D721Med (cell line): ENCODE data around the gene FAM83B.
"Not testable (repeated sequence)": the region's sequence is repeated elsewhere in the genome, so short reads cannot be mapped to it uniquely, and the experiment has no call there.

ENCODE experiments used
- DNase-seq: peaks from one replicate; pipeline ENCODE4 v3.0.0; 2011; ENCODE audit warnings: low spot score; ENCODE audit not compliant: insufficient read length
- FAIRE-seq: peaks from 2 replicates; lab custom pipeline; 2011; peaks lifted over from hg19 to GRCh38; lab: Jason Lieb, UNC
- TF ChIP-seq, protein P1 (sequence below): IDR thresholded peaks from 2 replicates; pipeline ENCODE4 v1.5.1; 2012; ENCODE audit warnings: mild to moderate bottlenecking, control low read depth; ENCODE audit not compliant: insufficient read depth; ENCODE audit errors: missing control alignments

The FAM83B gene

DNA sequence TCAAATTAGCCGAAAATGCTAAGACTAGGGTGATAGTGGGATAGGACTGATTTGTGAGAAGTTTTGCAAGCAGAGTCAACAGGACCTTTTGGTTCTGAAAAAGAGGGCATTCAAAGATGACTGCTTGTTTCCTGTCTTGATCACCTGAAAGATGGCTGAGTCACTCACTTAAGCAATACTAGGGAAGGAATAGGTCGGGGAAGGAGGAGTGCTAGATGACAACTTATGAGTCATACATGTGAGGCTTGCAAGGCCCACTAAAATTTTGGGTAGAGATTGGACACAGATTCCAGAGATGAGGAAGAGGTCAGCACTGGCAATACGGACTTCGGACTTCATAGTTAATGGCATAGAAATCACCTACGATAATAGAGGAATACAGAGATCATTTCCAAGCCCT, 89.2 kb downstream of the FAM83B start:
- TF ChIP-seq, protein P1, sequence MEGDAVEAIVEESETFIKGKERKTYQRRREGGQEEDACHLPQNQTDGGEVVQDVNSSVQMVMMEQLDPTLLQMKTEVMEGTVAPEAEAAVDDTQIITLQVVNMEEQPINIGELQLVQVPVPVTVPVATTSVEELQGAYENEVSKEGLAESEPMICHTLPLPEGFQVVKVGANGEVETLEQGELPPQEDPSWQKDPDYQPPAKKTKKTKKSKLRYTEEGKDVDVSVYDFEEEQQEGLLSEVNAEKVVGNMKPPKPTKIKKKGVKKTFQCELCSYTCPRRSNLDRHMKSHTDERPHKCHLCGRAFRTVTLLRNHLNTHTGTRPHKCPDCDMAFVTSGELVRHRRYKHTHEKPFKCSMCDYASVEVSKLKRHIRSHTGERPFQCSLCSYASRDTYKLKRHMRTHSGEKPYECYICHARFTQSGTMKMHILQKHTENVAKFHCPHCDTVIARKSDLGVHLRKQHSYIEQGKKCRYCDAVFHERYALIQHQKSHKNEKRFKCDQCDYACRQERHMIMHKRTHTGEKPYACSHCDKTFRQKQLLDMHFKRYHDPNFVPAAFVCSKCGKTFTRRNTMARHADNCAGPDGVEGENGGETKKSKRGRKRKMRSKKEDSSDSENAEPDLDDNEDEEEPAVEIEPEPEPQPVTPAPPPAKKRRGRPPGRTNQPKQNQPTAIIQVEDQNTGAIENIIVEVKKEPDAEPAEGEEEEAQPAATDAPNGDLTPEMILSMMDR: no peak
- FAIRE-seq (no peak), DNase-seq (no peak)

DNA sequence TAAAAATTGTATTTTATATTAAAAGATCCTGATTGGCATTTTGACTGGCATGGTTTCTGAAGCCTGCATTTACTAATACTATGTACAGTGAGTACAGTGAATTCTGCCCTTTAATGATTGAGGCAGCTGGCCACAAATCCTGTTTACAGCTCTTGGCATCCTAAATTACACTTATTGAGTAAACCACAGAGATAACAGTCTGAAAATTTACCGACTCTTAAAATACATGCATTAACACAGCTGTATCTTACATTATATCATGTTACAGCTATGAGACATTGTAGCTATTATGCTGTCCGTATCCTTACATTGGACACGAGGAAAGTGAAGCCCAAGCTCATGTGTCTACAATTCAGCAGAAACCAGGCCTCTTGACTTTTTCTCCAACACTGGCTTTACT, 90.8 kb downstream of the FAM83B start:
- no peak for DNase-seq
- no peak for FAIRE-seq
- TF ChIP-seq, protein P1: no peak

DNA sequence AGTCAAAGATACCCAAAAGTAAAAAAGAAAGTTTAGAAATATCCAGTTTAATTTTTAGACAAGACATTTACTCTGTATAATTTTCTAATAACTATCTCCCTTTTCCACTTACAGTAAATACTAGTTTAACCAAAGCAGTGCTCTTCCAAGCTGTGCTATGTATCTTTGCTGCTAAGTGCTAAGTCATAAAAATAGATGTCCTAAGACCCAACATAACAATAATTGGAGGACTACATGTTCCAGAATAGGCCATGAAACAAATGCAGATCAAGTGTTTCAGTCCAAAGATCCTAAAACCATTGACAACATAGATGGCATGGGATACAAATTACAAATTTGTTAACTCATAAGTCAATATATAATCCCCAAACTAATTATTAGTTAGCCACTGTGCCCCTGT, 111.1 kb downstream of the FAM83B start:
- no peak for FAIRE-seq
- TF ChIP-seq, protein P1: no peak
- DNase-seq: no peak

- DNase-seq (no peak), FAIRE-seq (no peak)
- TF ChIP-seq, protein P1: no peak
Observed at GRCh38 chr6:54958446-54958845, 111.9 kb downstream of the FAM83B start.

GRCh38 chr6:54959820-54960219, 113.2 kb downstream of the FAM83B start:
- DNase-seq (no peak), FAIRE-seq (no peak)
- TF ChIP-seq, protein P1: no peak

DNA sequence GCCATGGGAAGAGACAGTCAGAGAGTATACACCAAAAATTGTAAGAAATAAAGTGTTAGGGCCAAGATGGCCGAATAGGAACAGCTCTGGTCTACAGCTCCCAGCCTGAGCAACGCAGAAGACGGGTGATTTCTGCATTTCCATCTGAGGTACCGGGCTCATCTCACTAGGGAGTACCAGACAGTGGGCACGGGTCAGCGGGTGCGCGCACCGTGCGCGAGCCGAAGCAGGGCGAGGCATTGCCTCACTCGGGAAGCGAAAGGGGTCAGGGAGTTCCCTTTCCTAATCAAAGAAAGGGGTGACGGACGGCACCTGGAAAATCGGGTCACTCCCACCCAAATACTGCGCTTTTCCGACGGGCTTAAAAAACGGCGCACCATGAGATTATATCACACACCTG, 114.8 kb downstream of the FAM83B start:
- FAIRE-seq: not testable (repeated sequence)

DNA sequence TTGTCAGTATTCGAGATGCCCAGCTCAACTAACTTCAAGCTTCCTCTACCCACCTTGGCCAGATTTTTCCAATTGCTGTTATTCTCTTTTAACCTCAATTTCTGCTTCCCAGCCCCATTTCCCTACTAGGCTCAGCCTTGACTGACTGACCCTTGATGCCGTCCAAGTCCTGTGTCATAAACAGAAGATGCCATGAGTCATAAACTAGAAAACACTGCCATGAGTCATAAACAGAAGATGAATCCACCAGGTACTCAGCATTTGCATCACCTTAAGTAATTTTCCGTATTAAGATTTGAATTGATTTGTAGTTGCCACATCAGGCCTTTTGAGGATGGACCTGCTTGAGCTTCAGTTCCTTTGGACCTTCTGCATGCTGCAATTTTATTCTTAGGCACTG, 123.8 kb downstream of the FAM83B start:
- no peak for FAIRE-seq
- no peak for DNase-seq

More for the DNA sequence above, 114.8 kb downstream of the FAM83B start:
- not testable (repeated sequence) for DNase-seq

More for the DNA sequence above, 123.8 kb downstream of the FAM83B start:
- TF ChIP-seq, protein P1: no peak
